Transverse colon (tissue), 4 donors: ENCODE measurements around the gene HPDL.

Experiments used
- EP300 ChIP-seq: sonication (generic); formaldehyde crosslinking; IDR thresholded peaks from one replicate; pipeline ENCODE4 v1.6.1; 2017; ENCODE audit warnings: antibody characterized with exemption, low read depth
- POLR2A ChIP-seq: fragments of 450-650 bp; IDR thresholded peaks from one replicate; pipeline ENCODE4 v1.6.1; 2016; ENCODE audit warnings: antibody characterized with exemption, mild to moderate bottlenecking, moderate library complexity
- POLR2AphosphoS5 ChIP-seq, 3 donors: sonication (generic); formaldehyde crosslinking; IDR thresholded peaks; one replicate each; pipeline ENCODE4 v1.6.1; 2016; ENCODE audit warnings: antibody characterized with exemption in 3 of 3
- TF ChIP-seq, protein P1 (sequence below), 5 experiments: fragments of 200-600 bp in 3 of 5; fragments of 450-650 bp in 2 of 5; sonication (generic) in 3 of 5; IDR thresholded peaks; 1 replicate in 2 of 5; 2 replicates in 3 of 5; pipeline ENCODE4 v1.5.1; 2016 to 2017; ENCODE audit warnings: antibody characterized with exemption in 5 of 5, inconsistent platforms in 3 of 5, mild to moderate bottlenecking in 2 of 5, moderate library complexity in 1 of 5

GRCh38 chr1:45346473-45346872 lies 19.8 kb downstream of the HPDL start:
- TF ChIP-seq EP300 (no peak), POLR2A (no peak), POLR2AphosphoS5 (IDR thresholded peaks at IDR 0.05) (no peak)
- TF ChIP-seq, protein P1, sequence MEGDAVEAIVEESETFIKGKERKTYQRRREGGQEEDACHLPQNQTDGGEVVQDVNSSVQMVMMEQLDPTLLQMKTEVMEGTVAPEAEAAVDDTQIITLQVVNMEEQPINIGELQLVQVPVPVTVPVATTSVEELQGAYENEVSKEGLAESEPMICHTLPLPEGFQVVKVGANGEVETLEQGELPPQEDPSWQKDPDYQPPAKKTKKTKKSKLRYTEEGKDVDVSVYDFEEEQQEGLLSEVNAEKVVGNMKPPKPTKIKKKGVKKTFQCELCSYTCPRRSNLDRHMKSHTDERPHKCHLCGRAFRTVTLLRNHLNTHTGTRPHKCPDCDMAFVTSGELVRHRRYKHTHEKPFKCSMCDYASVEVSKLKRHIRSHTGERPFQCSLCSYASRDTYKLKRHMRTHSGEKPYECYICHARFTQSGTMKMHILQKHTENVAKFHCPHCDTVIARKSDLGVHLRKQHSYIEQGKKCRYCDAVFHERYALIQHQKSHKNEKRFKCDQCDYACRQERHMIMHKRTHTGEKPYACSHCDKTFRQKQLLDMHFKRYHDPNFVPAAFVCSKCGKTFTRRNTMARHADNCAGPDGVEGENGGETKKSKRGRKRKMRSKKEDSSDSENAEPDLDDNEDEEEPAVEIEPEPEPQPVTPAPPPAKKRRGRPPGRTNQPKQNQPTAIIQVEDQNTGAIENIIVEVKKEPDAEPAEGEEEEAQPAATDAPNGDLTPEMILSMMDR (IDR thresholded peaks at IDR 0.05) = no peak
